ENCODE data around the gene CDC42BPB.
A peak's percentile ranks its signal among the peaks of the same experiment; 100 is the strongest.

CDC42BPB gene

DNA sequence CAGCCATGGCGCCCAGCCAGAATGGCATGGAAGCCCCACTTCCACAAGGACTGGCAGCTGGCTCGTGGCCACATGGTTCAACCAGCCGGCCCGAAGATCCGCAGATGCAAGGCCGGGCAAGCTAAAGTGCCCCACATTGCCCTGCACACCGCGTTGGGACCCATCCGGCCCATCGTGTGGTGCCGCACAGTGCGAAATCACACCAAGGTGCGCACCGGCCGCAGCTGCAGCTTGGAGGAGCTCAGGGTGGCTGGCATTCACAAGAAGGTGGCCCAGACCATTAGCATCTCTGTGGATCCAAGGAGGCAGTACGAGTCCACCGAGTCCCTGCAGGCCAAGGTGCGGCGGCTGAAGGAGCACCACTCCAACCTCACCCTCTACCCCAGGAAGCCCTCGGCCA lies 15.9 kb downstream of the CDC42BPB start:
- no peak for DNase-seq (ENCODE audit: extremely low spot score)
- TF ChIP-seq HDGF (IDR thresholded peaks at IDR 0.05; ENCODE audit: borderline replicate concordance) (no peak), ELF4 (IDR thresholded peaks at IDR 0.05) (no peak), BHLHE40 (IDR thresholded peaks at IDR 0.05; ENCODE audit: borderline replicate concordance) (no peak)
- ChIA-PET CTCF (no interaction called here), POLR2A (no interaction called here)

DNA sequence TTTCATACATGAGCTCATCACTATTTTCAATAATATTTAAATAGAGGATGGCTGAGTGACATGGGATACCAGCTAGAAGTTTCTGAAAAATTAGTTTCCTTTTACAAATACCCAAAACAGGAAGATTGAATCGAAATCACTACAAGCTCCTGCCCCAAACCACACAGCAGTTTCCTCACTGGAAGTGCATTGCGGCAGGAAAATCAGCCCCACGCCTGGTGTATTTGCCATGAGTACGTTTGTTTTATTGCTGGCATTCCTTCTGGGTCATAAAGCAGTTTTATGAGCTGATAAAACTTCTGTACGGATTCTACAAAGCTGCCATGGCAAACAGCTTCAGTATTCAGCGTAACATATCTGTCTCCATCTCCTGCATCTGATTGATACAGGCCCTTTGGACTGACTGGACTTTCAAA lies 23.7 kb downstream of the CDC42BPB start:
- DNase-seq (ENCODE audit: extremely low spot score): peak; percentile 68
- ChIA-PET CTCF (interaction anchor here (0.7 to 0.9 kb wide), 4 partner anchors 11 to 341 kb away, joined by 3 to 8 read pairs (median 4); no protein-coding TSS in a partner anchor), POLR2A (no interaction called here)
- no peak for TF ChIP-seq ELF4 (IDR thresholded peaks at IDR 0.05)
- no peak for TF ChIP-seq SUZ12 (IDR thresholded peaks at IDR 0.05)
- TF ChIP-seq LEF1 (IDR thresholded peaks at IDR 0.05; ENCODE audit: borderline replicate concordance): no peak
- no peak for TF ChIP-seq HDGF (IDR thresholded peaks at IDR 0.05; ENCODE audit: borderline replicate concordance)
- TF ChIP-seq FOXM1 (IDR thresholded peaks at IDR 0.05; ENCODE audit: borderline replicate concordance): no peak
- no peak for TF ChIP-seq ARNT (IDR thresholded peaks at IDR 0.05)
- peak; percentile 30; the same call in 1 of the 2 replicates for TF ChIP-seq CTBP1 (IDR thresholded peaks at IDR 0.05; ENCODE audit: borderline replicate concordance)
- TF ChIP-seq, protein P1, sequence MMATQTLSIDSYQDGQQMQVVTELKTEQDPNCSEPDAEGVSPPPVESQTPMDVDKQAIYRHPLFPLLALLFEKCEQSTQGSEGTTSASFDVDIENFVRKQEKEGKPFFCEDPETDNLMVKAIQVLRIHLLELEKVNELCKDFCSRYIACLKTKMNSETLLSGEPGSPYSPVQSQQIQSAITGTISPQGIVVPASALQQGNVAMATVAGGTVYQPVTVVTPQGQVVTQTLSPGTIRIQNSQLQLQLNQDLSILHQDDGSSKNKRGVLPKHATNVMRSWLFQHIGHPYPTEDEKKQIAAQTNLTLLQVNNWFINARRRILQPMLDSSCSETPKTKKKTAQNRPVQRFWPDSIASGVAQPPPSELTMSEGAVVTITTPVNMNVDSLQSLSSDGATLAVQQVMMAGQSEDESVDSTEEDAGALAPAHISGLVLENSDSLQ (IDR thresholded peaks at IDR 0.05): peak; percentile 76
- TF ChIP-seq NFRKB (IDR thresholded peaks at IDR 0.05): no peak

DNA sequence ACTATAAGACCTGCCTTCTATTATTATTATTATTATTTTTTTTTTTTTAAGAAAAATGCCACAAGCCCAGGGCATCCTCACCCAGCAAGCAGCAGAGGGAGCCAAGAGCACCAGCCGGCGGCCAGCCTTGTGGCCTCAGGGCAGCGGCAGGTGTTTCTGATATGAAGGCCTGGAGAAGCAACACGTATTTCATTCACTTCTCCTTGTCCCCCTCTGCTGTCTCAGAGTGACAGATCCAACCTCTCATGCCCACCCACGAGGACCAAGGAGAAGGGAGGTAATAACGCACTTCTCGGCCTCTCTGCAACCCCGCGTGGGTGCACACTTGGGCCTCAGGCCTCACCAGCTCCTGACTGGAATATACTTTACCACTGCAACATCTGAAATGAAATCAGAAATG lies 25.4 kb downstream of the CDC42BPB start:
- ChIA-PET CTCF (interaction anchor here (0.6 to 1.0 kb wide), 5 partner anchors 21 to 267 kb away, joined by 3 to 7 read pairs (median 3); no protein-coding TSS in a partner anchor), POLR2A (no interaction called here)
- TF ChIP-seq, protein P1 (IDR thresholded peaks at IDR 0.05): no peak
- no peak for TF ChIP-seq ELF4 (IDR thresholded peaks at IDR 0.05)
- no peak for TF ChIP-seq SUZ12 (IDR thresholded peaks at IDR 0.05)
- TF ChIP-seq L3MBTL2 (conservative IDR thresholded peaks at IDR 0.05): no peak
- TF ChIP-seq BHLHE40 (IDR thresholded peaks at IDR 0.05; ENCODE audit: borderline replicate concordance): no peak
- no peak for TF ChIP-seq TARDBP (IDR thresholded peaks at IDR 0.05)
- no peak for TF ChIP-seq FOXM1 (IDR thresholded peaks at IDR 0.05; ENCODE audit: borderline replicate concordance)
- TF ChIP-seq ARNT (IDR thresholded peaks at IDR 0.05): no peak
- no peak for TF ChIP-seq ZNF384 (IDR thresholded peaks at IDR 0.05)
- TF ChIP-seq FOXK2 (IDR thresholded peaks at IDR 0.05): no peak
- TF ChIP-seq LEF1 (IDR thresholded peaks at IDR 0.05; ENCODE audit: borderline replicate concordance): no peak
- TF ChIP-seq HDGF (IDR thresholded peaks at IDR 0.05; ENCODE audit: borderline replicate concordance): no peak
- TF ChIP-seq CTBP1 (IDR thresholded peaks at IDR 0.05; ENCODE audit: borderline replicate concordance): no peak
- DNase-seq (ENCODE audit: extremely low spot score): peak; percentile 39

DNA sequence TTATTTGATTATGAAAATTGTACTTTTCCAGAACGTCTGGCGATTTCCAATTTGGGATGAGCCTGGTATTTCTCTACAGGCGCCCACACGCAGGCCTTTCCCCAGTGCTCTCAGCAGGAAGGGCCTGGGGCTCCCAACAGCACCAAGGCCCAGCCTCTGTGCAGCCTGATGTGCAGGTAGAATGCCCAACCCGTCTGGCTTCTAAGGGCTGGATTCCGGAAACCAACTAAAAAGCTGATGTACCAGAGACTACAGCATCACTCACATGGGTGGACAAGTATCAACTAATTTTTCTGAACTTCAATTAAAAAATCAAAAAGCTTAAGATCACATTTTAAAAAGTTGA lies 25.8 kb downstream of the CDC42BPB start:
- ChIA-PET CTCF (interaction anchor here (0.6 to 1.0 kb wide), 5 partner anchors 21 to 1260 kb away, joined by 3 to 7 read pairs (median 3); no protein-coding TSS in a partner anchor), POLR2A (no interaction called here)
- DNase-seq (ENCODE audit: extremely low spot score): no peak
- TF ChIP-seq BHLHE40 (IDR thresholded peaks at IDR 0.05; ENCODE audit: borderline replicate concordance): no peak

DNA sequence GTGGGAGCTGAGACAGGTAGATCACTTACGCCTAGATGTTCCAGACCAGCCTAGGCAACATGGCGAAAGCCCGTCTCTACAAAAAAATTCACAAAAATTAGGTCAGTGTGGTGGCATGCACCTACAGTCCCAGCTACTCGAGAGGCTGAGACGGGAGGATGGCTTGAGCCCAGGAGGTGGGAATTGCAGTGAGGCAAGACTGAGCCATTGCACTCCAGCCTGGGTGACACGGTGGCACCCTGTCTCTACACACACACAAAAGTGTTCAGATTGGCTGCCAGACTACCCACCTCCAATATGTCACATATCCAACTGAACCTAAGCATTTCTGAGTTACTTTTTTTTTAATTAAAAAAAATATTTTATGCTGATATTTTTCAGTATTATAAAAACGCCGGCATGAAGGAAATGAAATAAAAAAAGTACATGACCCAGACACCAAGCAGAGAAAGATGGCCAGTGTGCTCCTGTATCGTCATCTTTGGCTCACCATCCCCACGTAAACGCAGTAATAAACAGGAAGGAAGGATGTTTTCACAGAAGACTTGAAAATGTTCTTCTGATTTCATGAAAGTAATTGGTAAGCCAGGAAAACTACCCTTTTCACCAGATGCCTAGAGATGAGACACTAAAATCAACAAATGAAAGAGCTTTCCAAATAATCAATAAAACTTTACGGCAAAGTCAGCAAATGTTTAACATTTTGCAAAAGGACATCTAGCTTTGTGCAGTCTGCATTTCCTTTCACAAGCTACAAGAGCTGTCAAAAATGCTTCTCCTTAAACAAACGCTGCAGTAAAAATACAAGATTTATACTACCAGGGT lies 26.4 kb downstream of the CDC42BPB start:
- DNase-seq (ENCODE audit: extremely low spot score): no peak
- ChIA-PET POLR2A (no interaction called here), CTCF (interaction anchor here (0.6 to 0.7 kb wide), 2 partner anchors 22 to 1260 kb away, joined by 3 to 4 read pairs; no protein-coding TSS in a partner anchor)
- no peak for TF ChIP-seq SUZ12 (IDR thresholded peaks at IDR 0.05)
- TF ChIP-seq BHLHE40 (IDR thresholded peaks at IDR 0.05; ENCODE audit: borderline replicate concordance): no peak
- TF ChIP-seq TARDBP (IDR thresholded peaks at IDR 0.05): no peak
- TF ChIP-seq ZNF384 (IDR thresholded peaks at IDR 0.05): no peak
- no peak for TF ChIP-seq FOXM1 (IDR thresholded peaks at IDR 0.05; ENCODE audit: borderline replicate concordance)
- no peak for TF ChIP-seq L3MBTL2 (conservative IDR thresholded peaks at IDR 0.05)
- TF ChIP-seq LEF1 (IDR thresholded peaks at IDR 0.05; ENCODE audit: borderline replicate concordance): no peak
- TF ChIP-seq, protein P1 (IDR thresholded peaks at IDR 0.05): no peak
- no peak for TF ChIP-seq ELF4 (IDR thresholded peaks at IDR 0.05)
- TF ChIP-seq HDGF (IDR thresholded peaks at IDR 0.05; ENCODE audit: borderline replicate concordance): no peak
- TF ChIP-seq ARNT (IDR thresholded peaks at IDR 0.05): no peak
- TF ChIP-seq NFRKB (IDR thresholded peaks at IDR 0.05): no peak
- no peak for TF ChIP-seq FOXK2 (IDR thresholded peaks at IDR 0.05)
- TF ChIP-seq FOXA1 (IDR thresholded peaks at IDR 0.05): no peak
- TF ChIP-seq CTBP1 (IDR thresholded peaks at IDR 0.05; ENCODE audit: borderline replicate concordance): no peak
- no peak for TF ChIP-seq SP1 (IDR thresholded peaks at IDR 0.05)

DNA sequence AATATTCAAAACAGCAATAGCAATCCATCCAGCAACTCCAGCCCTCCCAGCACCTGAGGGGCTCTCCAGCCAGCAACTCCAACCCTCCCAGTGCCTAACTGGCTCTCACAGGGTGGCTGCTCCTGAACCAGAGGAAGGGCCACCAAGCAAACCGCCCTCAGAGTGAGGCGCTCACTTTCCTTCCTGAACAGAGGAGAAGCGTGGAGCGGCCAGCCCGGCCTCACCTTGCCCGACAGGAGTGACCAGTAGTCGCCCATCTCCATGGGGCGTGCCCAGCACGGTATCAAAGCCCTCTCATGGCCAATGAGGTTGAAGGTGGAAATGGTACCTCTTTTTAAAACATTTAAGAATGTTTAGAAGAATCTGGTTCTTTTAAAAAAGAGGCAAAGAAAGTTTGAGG lies 27.4 kb downstream of the CDC42BPB start:
- POLR2A ChIA-PET: no interaction called here
- TF ChIP-seq CTBP1 (IDR thresholded peaks at IDR 0.05; ENCODE audit: borderline replicate concordance) (no peak), NFRKB (IDR thresholded peaks at IDR 0.05) (no peak), ARNT (IDR thresholded peaks at IDR 0.05) (no peak), ZNF384 (IDR thresholded peaks at IDR 0.05) (no peak), L3MBTL2 (conservative IDR thresholded peaks at IDR 0.05) (no peak), HDGF (IDR thresholded peaks at IDR 0.05; ENCODE audit: borderline replicate concordance) (no peak), FOXM1 (IDR thresholded peaks at IDR 0.05; ENCODE audit: borderline replicate concordance) (no peak), TARDBP (IDR thresholded peaks at IDR 0.05) (no peak)
- CTCF ChIA-PET: interaction anchor here (0.6 kb wide), 1 partner anchor 7 kb away, joined by 3 read pairs; no protein-coding TSS in a partner anchor
- no peak for DNase-seq (ENCODE audit: extremely low spot score)
